GM12865 (cell line): Measurements from ENCODE around the gene OR2V2.
A peak's percentile ranks its signal among the peaks of the same experiment; 100 is the strongest.

Experiments used
- DNase-seq: peaks from one replicate; pipeline ENCODE4 v3.0.0; 2010; ENCODE audit warnings: low read depth
- H3K4me3 ChIP-seq: 2 replicates; pipeline ENCODE4 v1.5.1; 2011; ENCODE audit warnings: mild to moderate bottlenecking, low read depth, low read length, control low read depth
- CTCF ChIP-seq: IDR thresholded peaks from 2 replicates; pipeline ENCODE4 v1.5.1; 2011; ENCODE audit warnings: low read length, control low read depth, low read depth, inconsistent platforms; ENCODE audit not compliant: insufficient read depth; ENCODE audit errors: missing control alignments

OR2V2 gene

GRCh38 chr5:181130832-181131496 lies 16.4 kb upstream of the OR2V2 start, which contains the start of gene OR2V1:
OR2V1 (minus strand) TSS chr5:181131169; CDS start chr5:181125304, 5,865 bp downstream.
- no peak within 1 kb of the TSS for H3K4me3 ChIP-seq
- no peak for DNase-seq
- no peak for TF ChIP-seq CTCF

- DNase-seq, result no peak
- H3K4me3 ChIP-seq, result no peak overlapping the region
- TF ChIP-seq CTCF, result no peak
Observed at GRCh38 chr5:181131514-181131913, 15.9 kb upstream of the OR2V2 start.

GRCh38 chr5:181133083-181133482 lies 14.3 kb upstream of the OR2V2 start:
- no peak overlapping the region for H3K4me3 ChIP-seq
- no peak for DNase-seq
- no peak for TF ChIP-seq CTCF

GRCh38 chr5:181133610-181134231 lies 13.7 kb upstream of the OR2V2 start:
- peak; percentile 33 for DNase-seq
- no peak for TF ChIP-seq CTCF
- H3K4me3 ChIP-seq, result no peak overlapping the region

- no peak overlapping the region for H3K4me3 ChIP-seq
- TF ChIP-seq CTCF, result no peak
- no peak for DNase-seq
Observed at GRCh38 chr5:181134259-181134658, 13.1 kb upstream of the OR2V2 start.

- TF ChIP-seq CTCF, result no peak
- no peak for DNase-seq
- no peak overlapping the region for H3K4me3 ChIP-seq
Observed at GRCh38 chr5:181136361-181136955, 10.9 kb upstream of the OR2V2 start.

- DNase-seq, result no peak
- H3K4me3 ChIP-seq, result no peak overlapping the region
- TF ChIP-seq CTCF, result no peak
Observed at GRCh38 chr5:181138258-181138657, 9.1 kb upstream of the OR2V2 start.
